NCI-H1436 treated with DMSO at 0.1 percent for 48 hours (cell line): Measurements from ENCODE around the gene C19orf47.
"Not testable (repeated sequence)": the region's sequence is repeated elsewhere in the genome, so short reads cannot be mapped to it uniquely, and the experiment has no call there.

Experiments used
- DNase-seq: peaks from one replicate; lab custom pipeline; 2025; lab: John Stamatoyannopoulos, UW

Gene C19orf47

GRCh38 chr19:40348961-40349507 lies 837 bp upstream of the C19orf47 start:
- no peak for DNase-seq

DNA sequence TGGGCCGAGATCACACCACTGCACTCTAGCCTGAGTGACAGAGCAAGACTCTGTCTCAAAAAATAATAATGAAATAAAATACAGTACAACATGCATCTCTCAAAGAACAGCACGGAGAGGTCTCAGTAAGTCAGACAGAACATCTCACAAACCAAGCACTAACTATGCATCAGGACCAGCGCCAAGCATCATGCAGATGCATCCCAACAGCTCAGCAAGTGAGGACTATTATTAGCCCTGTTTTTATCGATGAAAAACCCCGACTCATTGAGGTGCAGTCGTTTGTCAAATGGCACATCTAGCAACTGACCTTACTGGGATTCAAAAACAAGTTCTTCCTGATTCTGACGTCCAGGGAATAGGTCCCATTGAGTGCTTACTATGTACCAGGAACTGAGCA lies 3.8 kb downstream of the C19orf47 start:
- DNase-seq = no peak

GRCh38 chr19:40342644-40343311 lies 5.4 kb downstream of the C19orf47 start:
- no peak for DNase-seq

DNA sequence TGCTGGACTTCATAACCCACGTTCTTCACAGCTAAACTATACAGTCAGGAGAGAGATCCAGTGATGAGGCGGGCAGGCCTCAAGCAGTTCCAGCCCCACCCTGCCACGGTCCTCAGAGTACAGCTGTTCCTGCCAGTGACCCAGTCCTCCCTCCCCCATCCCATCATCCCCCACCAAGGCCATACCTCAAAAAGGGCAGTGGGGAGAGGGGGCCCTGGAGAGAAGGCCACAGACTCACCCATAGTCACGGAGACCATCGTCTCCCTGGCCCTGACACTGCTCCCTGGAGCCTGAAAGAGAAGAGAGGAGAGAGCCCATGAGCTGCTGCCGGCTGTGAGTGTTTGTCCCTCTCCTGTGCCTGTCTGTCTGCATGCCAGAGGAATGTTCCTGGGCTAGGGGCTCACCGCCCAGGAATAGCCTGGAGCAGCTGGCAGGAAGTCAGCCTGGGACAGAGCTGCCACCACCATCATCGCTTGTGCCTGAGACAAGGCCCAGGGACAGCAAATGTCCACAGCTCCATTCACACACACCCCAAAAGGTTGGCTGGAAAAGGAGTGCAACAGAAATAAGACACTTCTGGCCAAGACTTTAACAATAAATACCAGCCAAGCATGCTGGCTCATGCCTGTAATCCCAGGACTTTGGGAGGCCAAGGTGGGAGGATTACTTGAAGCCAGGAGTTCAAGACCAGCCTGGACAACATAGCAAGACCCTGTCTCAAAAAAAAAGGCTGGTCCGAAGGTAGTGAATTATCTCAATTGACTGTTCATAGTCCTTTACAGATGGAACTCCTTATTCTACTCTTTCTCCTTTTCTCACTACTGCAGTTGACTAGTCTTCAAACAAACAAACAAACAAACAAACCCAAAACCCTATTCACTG lies 6.4 kb downstream of the C19orf47 start:
- DNase-seq = no peak

DNA sequence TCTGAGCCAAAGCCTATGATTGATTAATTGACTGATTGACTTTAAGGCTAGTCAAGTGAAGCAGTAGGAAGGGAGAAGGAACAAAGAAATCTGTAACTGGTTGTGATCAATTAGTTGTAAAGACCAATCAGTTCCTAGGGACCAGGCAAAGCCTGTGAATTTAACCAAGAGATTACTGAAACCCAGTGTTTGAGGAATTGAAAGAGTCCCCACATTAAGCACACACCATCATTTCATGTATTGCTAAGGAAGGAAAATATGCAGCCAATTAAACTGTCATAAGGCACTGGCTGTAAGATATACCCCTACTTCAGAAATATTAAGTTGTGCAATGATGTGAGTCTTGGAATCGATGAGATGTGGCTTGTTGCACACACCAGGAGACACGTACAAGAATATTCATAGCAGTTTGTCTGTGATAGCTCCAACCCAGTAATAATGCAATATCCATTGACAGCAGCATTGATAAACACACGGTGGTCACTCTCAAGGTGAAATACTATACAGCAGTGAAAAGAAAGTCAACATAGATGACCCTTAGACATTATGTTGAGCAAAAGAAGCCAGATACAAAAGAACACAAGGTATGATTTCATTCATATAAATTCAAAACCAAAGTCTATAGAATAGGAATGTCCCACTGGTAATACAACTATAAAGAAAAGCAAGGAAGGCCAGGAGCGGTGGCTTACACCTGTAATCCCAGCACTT lies 9.0 kb downstream of the C19orf47 start:
- no peak for DNase-seq

DNA sequence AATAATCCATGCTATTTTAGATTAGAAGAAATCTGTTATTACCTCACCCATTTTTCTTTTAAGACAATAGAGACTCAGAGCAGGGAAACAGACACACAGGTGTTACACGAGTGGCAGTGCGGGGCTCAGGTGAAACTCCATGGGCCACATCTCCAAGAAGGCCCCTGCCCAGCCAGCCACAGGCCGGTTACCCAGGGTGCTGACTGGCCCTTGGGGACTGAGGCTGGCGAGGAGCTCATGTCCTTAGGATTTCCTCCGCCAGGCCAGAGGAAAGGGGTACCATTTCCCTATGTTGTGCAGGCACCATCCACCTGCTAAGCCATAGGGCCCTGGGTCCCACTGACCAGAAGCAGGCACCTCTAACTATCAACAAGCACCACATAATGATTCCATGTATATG lies 10.6 kb downstream of the C19orf47 start:
- no peak for DNase-seq

GRCh38 chr19:40337107-40337506 lies 11.1 kb downstream of the C19orf47 start:
- DNase-seq = no peak

GRCh38 chr19:40336601-40336900 lies 11.6 kb downstream of the C19orf47 start:
- DNase-seq = no peak

DNA sequence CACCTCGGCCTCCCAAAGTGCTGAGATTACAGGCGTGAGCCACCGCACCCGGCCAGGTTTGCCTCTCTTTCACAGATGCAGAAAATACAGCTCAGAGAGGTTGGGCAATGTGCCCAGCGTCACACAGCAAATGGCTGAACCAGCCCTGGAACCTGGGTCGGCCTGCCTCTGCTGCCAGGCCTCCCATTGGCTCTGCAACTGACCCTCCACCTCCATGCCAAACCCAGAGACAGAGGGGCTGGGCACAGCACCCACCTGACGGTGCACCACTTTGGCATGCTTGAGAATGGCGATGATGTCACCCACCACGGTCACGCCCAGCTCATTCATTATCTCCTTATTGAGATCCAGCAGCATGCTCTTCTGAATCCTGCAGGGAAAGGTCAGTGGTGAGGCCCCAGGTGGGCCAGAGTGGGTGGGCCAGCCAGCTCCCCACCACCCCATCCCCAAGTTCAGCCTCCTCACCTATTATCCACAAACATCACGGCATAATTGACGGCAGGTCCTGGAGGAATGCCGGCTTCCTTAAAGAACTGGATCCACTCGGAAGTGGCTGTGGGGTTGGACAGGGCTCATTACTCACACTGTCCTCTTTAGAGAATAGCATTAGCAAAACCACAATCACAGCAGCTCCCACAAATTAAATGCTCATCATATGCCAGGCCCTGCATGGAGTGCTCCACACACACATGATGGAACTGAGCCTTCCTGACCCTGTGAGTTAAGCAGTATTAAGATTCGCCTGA lies 12.2 kb downstream of the C19orf47 start:
- DNase-seq = no peak

DNA sequence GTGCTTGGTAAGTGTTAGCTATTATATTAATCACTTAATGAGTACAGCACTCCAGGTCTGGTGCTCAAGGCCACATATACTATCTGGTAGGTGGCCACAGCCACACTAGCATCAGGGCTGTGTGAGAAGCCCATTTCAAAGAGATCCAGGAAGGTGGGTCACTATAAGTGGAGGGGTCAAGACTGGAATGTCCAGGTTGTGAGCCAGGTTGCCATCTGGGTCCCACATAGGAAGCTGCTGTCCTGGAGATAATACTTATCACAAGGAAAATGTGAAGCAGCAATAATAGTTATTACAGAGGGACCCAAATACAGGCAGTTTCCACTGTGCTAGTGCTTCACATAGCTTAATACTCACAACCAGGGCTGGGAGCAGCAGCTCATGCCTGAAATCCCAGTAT lies 13.1 kb downstream of the C19orf47 start:
- no peak for DNase-seq

- DNase-seq = not testable (repeated sequence)
These were observed 15.1 kb downstream of the C19orf47 start for GRCh38 chr19:40333083-40333482.

DNA sequence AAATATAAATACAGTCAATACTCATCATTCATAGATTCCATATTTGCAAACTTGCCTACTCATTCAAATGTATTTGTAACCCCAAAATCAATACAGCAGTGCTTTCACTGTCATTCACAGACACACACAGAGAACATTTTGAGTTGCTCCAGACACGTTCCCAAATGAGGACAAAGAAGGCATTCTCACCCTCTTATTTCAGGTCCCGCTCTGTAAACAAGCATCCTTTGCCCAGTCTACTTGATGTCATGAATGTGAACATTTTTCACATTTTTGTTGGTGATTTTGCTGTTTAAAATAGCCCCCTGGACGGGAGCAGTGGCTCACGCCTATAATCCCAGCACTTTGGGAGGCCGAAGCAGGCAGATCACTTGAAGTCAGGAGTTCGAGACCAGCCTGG lies 15.5 kb downstream of the C19orf47 start:
- no peak for DNase-seq

GRCh38 chr19:40331052-40331451 lies 17.1 kb downstream of the C19orf47 start:
- no peak for DNase-seq

DNA sequence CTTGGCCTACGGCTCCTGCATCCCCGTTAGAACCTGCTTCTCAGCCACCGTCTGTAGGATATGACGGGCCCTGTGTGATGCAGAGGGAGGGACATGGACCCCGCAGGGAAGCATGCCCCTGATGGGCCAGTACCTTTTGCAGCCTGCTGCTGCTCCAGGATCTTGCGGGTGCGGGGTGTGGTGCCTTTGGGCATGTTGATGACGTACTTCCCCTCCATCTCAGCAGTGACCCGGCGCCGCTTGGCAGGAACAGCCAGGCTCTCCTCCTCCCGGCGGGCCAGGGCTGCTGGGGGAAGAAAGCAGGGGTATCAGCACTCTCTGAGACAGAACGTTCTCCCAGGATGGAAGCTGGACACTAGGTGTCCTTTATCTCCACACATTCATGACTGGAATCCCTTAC lies 22.0 kb downstream of the C19orf47 start:
- no peak for DNase-seq

GRCh38 chr19:40323705-40324104 lies 24.5 kb downstream of the C19orf47 start:
- no peak for DNase-seq

GRCh38 chr19:40322951-40323615 lies 25.1 kb downstream of the C19orf47 start:
- DNase-seq = no peak

- no peak for DNase-seq
These were observed 26.0 kb downstream of the C19orf47 start for GRCh38 chr19:40322271-40322610.

GRCh38 chr19:40321566-40322270 lies 26.5 kb downstream of the C19orf47 start:
- DNase-seq = no peak

GRCh38 chr19:40321076-40321475 lies 27.1 kb downstream of the C19orf47 start:
- no peak for DNase-seq

- DNase-seq = no peak
These were observed 27.6 kb downstream of the C19orf47 start for GRCh38 chr19:40320558-40320935.

GRCh38 chr19:40317338-40317737 lies 30.9 kb downstream of the C19orf47 start:
- DNase-seq = no peak
